ENCODE data around the gene GLI3. TPM values are rescaled to one million over a fixed set of nuclear protein-coding genes. Genes with fewer than 3 reads are reported as not detected.

Gene GLI3
- total and polyA plus RNA-seq, 10 of the 15 experiments (the other 5 are each of a cell fraction or from before 2014, with no cell fraction given) = 0.01 TPM; not detected in 8

DNA sequence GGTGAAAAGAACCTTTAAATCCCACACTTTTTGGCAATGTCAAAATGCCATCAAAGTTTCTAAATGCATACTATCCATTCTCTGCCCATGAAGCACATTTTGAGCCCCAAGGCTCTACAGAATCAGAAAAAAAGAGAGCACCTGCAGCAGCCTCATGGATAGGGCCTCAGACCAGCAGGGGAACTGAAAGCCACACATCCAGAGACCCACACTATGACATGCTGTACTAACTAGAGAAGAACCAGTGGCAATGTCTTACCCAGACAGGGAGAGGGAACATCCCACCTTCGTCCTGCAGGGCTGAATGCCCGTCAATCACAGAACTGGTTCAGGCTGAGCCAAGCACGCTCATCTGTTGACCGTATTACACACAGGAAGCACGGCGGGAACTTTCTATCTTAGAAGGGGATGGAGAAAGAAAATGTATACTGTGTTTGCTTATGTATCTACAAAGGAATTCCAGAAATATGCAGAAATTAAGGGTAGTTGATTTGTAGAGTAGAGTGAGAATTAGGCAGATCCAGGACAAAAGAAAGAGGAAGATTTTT is 237.2 kb downstream of the GLI3 start (continued):
- TF ChIP-seq, protein P1, sequence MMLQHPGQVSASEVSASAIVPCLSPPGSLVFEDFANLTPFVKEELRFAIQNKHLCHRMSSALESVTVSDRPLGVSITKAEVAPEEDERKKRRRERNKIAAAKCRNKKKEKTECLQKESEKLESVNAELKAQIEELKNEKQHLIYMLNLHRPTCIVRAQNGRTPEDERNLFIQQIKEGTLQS (IDR thresholded peaks at IDR 0.05; ENCODE audit: borderline replicate concordance, extremely low read depth, low read depth, low read length) = no peak
- TF ChIP-seq ZSCAN29 (IDR thresholded peaks at IDR 0.05) = no peak
- TF ChIP-seq, protein P2, sequence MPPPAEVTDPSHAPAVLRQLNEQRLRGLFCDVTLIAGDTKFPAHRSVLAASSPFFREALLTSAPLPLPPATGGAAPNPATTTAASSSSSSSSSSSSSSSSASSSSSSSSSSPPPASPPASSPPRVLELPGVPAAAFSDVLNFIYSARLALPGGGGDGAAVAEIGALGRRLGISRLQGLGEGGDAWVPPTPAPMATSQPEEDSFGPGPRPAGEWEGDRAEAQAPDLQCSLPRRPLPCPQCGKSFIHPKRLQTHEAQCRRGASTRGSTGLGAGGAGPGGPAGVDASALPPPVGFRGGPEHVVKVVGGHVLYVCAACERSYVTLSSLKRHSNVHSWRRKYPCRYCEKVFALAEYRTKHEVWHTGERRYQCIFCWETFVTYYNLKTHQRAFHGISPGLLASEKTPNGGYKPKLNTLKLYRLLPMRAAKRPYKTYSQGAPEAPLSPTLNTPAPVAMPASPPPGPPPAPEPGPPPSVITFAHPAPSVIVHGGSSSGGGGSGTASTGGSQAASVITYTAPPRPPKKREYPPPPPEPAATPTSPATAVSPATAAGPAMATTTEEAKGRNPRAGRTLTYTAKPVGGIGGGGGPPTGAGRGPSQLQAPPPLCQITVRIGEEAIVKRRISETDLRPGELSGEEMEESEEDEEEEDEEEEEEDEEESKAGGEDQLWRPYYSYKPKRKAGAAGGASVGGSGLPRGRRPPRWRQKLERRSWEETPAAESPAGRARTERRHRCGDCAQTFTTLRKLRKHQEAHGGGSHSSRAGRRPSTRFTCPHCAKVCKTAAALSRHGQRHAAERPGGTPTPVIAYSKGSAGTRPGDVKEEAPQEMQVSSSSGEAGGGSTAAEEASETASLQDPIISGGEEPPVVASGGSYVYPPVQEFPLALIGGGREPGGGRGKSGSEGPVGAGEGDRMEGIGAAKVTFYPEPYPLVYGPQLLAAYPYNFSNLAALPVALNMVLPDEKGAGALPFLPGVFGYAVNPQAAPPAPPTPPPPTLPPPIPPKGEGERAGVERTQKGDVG (CRISPR knock-in tag; IDR thresholded peaks at IDR 0.05) = no peak
- no peak for TF ChIP-seq HDAC6 (IDR thresholded peaks at IDR 0.05; ENCODE audit: unreplicated experiment)
- TF ChIP-seq, protein P3, sequence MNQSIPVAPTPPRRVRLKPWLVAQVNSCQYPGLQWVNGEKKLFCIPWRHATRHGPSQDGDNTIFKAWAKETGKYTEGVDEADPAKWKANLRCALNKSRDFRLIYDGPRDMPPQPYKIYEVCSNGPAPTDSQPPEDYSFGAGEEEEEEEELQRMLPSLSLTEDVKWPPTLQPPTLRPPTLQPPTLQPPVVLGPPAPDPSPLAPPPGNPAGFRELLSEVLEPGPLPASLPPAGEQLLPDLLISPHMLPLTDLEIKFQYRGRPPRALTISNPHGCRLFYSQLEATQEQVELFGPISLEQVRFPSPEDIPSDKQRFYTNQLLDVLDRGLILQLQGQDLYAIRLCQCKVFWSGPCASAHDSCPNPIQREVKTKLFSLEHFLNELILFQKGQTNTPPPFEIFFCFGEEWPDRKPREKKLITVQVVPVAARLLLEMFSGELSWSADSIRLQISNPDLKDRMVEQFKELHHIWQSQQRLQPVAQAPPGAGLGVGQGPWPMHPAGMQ (IDR thresholded peaks at IDR 0.05; ENCODE audit: borderline replicate concordance) = no peak

DNA sequence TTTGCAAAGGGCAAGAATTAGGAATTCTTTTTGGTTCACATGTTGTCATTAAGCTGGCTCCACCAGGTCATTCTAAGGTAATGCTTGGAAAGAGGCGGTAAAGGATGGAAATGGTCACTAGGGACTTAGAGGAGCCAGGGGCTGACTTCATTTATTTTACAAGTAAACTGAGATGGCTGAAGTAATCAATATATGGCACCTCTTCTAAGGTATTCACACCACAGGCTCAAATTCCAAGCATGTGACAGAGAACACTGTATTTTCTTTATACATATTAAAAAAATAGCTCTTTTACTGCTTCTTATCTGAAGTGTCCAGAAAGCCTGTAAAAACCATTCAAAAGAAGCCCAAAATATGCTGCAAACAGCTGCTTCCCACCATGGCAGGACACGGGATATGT is 239.0 kb downstream of the GLI3 start:
- in situ Hi-C loops (cut with MboI) = no loop called here
- Histone ChIP-seq H3K9me3 (replicated peaks; ENCODE audit: control insufficient read depth, insufficient read depth, low read length) (no peaks in the 10 kb centered on the region), H3K4me3 (no peak overlapping the region), H3K4me2 (ENCODE audit: control insufficient read depth, insufficient read depth) (no peak overlapping the region), H3K9ac (ENCODE audit: control insufficient read depth, insufficient read depth, low read length) (no peak overlapping the region), H3K27ac (ENCODE audit: control insufficient read depth, insufficient read depth) (no peak overlapping the region), H3K79me2 (ENCODE audit: control insufficient read depth, insufficient read depth, low read length) (no peaks in the 10 kb centered on the region), H4K20me1 (ENCODE audit: control insufficient read depth, insufficient read depth) (no peaks in the 10 kb centered on the region), H2AFZ (ENCODE audit: control insufficient read depth, low read depth, low read length) (no peak overlapping the region), H3K36me3 (ENCODE audit: control insufficient read depth in 2 of 2, insufficient read depth in 2 of 2, low read length in 1 of 2) (no peaks in the 10 kb centered on the region), H3K27me3 (replicated peaks in 1 of 2; ENCODE audit: control insufficient read depth in 2 of 2, insufficient read depth in 2 of 2, low read length in 1 of 2) (no peaks in the 10 kb centered on the region), H3K4me1 (ENCODE audit: control insufficient read depth, insufficient read depth, low read length) (no peaks in the 10 kb centered on the region)
- no peak for FAIRE-seq
- POLR2A ChIA-PET = no interaction called here
- no TSS peak for BruUV-seq (replicated peaks)
- DNase-seq (ENCODE audit: low read depth, low spot score) = no peak
- no peak for ATAC-seq
- CTCF ChIA-PET = interaction anchor here (1.1 to 1.7 kb wide), 4 partner anchors 17 to 57 kb away, joined by 3 to 9 read pairs (median 3); no protein-coding TSS in a partner anchor
- RAD21 ChIA-PET (ENCODE audit: unreplicated experiment) = no interaction called here
- intact Hi-C loops (cut with micrococcal nuclease; ENCODE audit: unreplicated experiment) = no loop called here
- SMC1A ChIA-PET (ENCODE audit: uncharacterized antibody, unreplicated experiment) = interaction anchor here (0.7 to 1.3 kb wide), 2 partner anchors 22 to 913 kb away, joined by 3 read pairs; no protein-coding TSS in a partner anchor
- WGBS (ENCODE audit: insufficient coverage, insufficient replicate concordance, low lambda C conversion rate, missing lambda C conversion rate) = 40% methylated on average over 2 of the region's 2 CpGs
- TF ChIP-seq EZH2 (IDR thresholded peaks at IDR 0.05; ENCODE audit: borderline replicate concordance, control insufficient read depth, low read depth, low read length) = no peak
- TF ChIP-seq, protein P4, sequence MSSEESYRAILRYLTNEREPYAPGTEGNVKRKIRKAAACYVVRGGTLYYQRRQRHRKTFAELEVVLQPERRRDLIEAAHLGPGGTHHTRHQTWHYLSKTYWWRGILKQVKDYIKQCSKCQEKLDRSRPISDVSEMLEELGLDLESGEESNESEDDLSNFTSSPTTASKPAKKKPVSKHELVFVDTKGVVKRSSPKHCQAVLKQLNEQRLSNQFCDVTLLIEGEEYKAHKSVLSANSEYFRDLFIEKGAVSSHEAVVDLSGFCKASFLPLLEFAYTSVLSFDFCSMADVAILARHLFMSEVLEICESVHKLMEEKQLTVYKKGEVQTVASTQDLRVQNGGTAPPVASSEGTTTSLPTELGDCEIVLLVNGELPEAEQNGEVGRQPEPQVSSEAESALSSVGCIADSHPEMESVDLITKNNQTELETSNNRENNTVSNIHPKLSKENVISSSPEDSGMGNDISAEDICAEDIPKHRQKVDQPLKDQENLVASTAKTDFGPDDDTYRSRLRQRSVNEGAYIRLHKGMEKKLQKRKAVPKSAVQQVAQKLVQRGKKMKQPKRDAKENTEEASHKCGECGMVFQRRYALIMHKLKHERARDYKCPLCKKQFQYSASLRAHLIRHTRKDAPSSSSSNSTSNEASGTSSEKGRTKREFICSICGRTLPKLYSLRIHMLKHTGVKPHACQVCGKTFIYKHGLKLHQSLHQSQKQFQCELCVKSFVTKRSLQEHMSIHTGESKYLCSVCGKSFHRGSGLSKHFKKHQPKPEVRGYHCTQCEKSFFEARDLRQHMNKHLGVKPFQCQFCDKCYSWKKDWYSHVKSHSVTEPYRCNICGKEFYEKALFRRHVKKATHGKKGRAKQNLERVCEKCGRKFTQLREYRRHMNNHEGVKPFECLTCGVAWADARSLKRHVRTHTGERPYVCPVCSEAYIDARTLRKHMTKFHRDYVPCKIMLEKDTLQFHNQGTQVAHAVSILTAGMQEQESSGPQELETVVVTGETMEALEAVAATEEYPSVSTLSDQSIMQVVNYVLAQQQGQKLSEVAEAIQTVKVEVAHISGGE (CRISPR knock-in tag; IDR thresholded peaks at IDR 0.05) = no peak
- TF ChIP-seq NR2C1 (IDR thresholded peaks at IDR 0.05) = no peak
- no peak for TF ChIP-seq CREM (IDR thresholded peaks at IDR 0.05; ENCODE audit: low read depth)
- TF ChIP-seq CEBPB (IDR thresholded peaks at IDR 0.05; ENCODE audit: borderline replicate concordance in 1 of 2, low read depth in 2 of 2, low read length in 2 of 2) = no peak
- no peak for TF ChIP-seq ATF7 (IDR thresholded peaks at IDR 0.05; ENCODE audit: low read depth)
- no peak for TF ChIP-seq PML (IDR thresholded peaks at IDR 0.05; ENCODE audit: low read length)
- TF ChIP-seq NFYA (IDR thresholded peaks at IDR 0.05; ENCODE audit: borderline replicate concordance, low read depth, low read length) = no peak
- TF ChIP-seq CBX5 (IDR thresholded peaks at IDR 0.05; ENCODE audit: low read depth) = no peak
- no peak for TF ChIP-seq EED (IDR thresholded peaks at IDR 0.05; ENCODE audit: low read depth)

All from GM12878 (cell line).